ENCODE results near the gene MIA2.
"Not testable (repeated sequence)": the region's sequence is repeated elsewhere in the genome, so short reads cannot be mapped to it uniquely, and the experiment has no call there.

Gene MIA2

GRCh38 chr14:39341126-39341525 is 107.4 kb downstream of the MIA2 start:
- not testable (repeated sequence) for DNase-seq (ENCODE audit: low read depth)

GRCh38 chr14:39342768-39343167 is 109.1 kb downstream of the MIA2 start:
- no peak for DNase-seq (ENCODE audit: low read depth)

GRCh38 chr14:39343614-39344013 is 109.9 kb downstream of the MIA2 start:
- no peak for DNase-seq (ENCODE audit: low read depth)

GRCh38 chr14:39350866-39351265 is 117.2 kb downstream of the MIA2 start:
- no peak for DNase-seq (ENCODE audit: low read depth)

GRCh38 chr14:39351708-39352107 is 118.0 kb downstream of the MIA2 start:
- DNase-seq (ENCODE audit: low read depth): no peak

GRCh38 chr14:39359069-39359468 is 125.4 kb downstream of the MIA2 start:
- not testable (repeated sequence) for DNase-seq (ENCODE audit: low read depth)

GRCh38 chr14:39360316-39360715 is 126.6 kb downstream of the MIA2 start:
- DNase-seq (ENCODE audit: low read depth): no peak

- not testable (repeated sequence) for DNase-seq (ENCODE audit: low read depth)
Observed at GRCh38 chr14:39361556-39361955, 127.8 kb downstream of the MIA2 start.

GRCh38 chr14:39364509-39364908 is 130.8 kb downstream of the MIA2 start:
- DNase-seq (ENCODE audit: low read depth): no peak

GRCh38 chr14:39365354-39365753 is 131.6 kb downstream of the MIA2 start:
- DNase-seq (ENCODE audit: low read depth): no peak

GRCh38 chr14:39366460-39367386 is 133.0 kb downstream of the MIA2 start:
- DNase-seq (ENCODE audit: low read depth): no peak

- DNase-seq (ENCODE audit: low read depth): no peak
Observed at GRCh38 chr14:39367387-39367751, 133.7 kb downstream of the MIA2 start.

- no peak for DNase-seq (ENCODE audit: low read depth)
Observed at GRCh38 chr14:39368261-39368959, 134.7 kb downstream of the MIA2 start.

GRCh38 chr14:39369029-39369428 is 135.3 kb downstream of the MIA2 start:
- DNase-seq (ENCODE audit: low read depth): no peak

GRCh38 chr14:39370415-39370814 is 136.7 kb downstream of the MIA2 start:
- no peak for DNase-seq (ENCODE audit: low read depth)

- no peak for DNase-seq (ENCODE audit: low read depth)
Observed at GRCh38 chr14:39372656-39373055, 138.9 kb downstream of the MIA2 start.

GRCh38 chr14:39374851-39375250 is 141.1 kb downstream of the MIA2 start:
- DNase-seq (ENCODE audit: low read depth): no peak

- DNase-seq (ENCODE audit: low read depth): no peak
Observed at GRCh38 chr14:39376667-39377403, 143.1 kb downstream of the MIA2 start.

GRCh38 chr14:39381366-39381765 is 147.7 kb downstream of the MIA2 start:
- DNase-seq (ENCODE audit: low read depth): no peak

- no peak for DNase-seq (ENCODE audit: low read depth)
Observed at GRCh38 chr14:39382463-39382862, 148.7 kb downstream of the MIA2 start.

GRCh38 chr14:39383026-39383660 is 149.4 kb downstream of the MIA2 start:
- DNase-seq (ENCODE audit: low read depth): no peak

- DNase-seq (ENCODE audit: low read depth): no peak
Observed at GRCh38 chr14:39383741-39384140, 150.0 kb downstream of the MIA2 start.
